Ovary (tissue), 3 donors: ENCODE results near the gene NDUFS5.

Experiments used
- EP300 ChIP-seq: sonication (generic); formaldehyde crosslinking; IDR thresholded peaks from one replicate; pipeline ENCODE4 v1.6.1; 2017; ENCODE audit warnings: antibody characterized with exemption
- POLR2A ChIP-seq: fragments of 450-650 bp; IDR thresholded peaks from one replicate; pipeline ENCODE4 v1.6.1; 2017; ENCODE audit warnings: antibody characterized with exemption, mild to moderate bottlenecking, moderate library complexity
- TF ChIP-seq, protein P1 (sequence below), 3 donors: fragments of 450-650 bp in 2 of 3; fragments of 200-600 bp in 1 of 3; IDR thresholded peaks; one replicate each; pipeline versions ENCODE4 v1.5.1 to v1.8.0; 2016 to 2022; ENCODE audit warnings: antibody characterized with exemption in 3 of 3, mild to moderate bottlenecking in 1 of 3
- donor health status: DM: no; HTN: no; CAD: no.

DNA sequence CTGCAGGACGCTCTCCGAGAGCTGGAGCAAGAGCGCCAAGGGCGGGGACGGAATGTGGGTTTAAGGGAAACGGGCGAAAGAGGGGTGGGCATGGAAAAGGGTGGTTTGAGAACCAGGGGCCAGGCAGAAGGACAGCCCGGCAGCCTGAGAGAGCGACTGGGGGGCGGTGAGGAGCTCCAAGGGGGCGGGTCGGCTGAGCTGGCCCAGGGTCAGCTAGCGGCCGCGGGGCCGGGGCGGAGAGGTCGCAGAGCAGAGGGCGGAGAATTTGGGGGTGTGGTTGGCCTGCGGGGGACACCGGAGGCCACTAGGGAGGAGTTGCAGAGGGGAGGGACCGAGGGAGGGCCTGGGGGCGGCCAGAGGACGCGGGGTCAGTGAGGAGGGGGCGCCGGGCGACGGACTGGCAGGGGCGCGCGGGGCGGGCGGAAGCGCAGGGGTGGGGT lies 54.7 kb downstream of the NDUFS5 start:
- TF ChIP-seq EP300 (no peak), POLR2A (no peak)
- TF ChIP-seq, protein P1, sequence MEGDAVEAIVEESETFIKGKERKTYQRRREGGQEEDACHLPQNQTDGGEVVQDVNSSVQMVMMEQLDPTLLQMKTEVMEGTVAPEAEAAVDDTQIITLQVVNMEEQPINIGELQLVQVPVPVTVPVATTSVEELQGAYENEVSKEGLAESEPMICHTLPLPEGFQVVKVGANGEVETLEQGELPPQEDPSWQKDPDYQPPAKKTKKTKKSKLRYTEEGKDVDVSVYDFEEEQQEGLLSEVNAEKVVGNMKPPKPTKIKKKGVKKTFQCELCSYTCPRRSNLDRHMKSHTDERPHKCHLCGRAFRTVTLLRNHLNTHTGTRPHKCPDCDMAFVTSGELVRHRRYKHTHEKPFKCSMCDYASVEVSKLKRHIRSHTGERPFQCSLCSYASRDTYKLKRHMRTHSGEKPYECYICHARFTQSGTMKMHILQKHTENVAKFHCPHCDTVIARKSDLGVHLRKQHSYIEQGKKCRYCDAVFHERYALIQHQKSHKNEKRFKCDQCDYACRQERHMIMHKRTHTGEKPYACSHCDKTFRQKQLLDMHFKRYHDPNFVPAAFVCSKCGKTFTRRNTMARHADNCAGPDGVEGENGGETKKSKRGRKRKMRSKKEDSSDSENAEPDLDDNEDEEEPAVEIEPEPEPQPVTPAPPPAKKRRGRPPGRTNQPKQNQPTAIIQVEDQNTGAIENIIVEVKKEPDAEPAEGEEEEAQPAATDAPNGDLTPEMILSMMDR (IDR thresholded peaks at IDR 0.05) = no peak
